H1 (cell line): ENCODE results near the gene FSIP1. TPM values are rescaled to one million over a fixed set of nuclear protein-coding genes. Genes with fewer than 3 reads are reported as not detected.

ENCODE experiments used
- CTCF ChIA-PET: fragments of 300-600 bp; sonication (Branson Sonifier 250); formaldehyde crosslinking; loops from one replicate; lab custom pipeline; 2021; ENCODE audit not compliant: partially characterized antibody; lab: Charles Lee
- POLR2A ChIA-PET: fragments of 300-600 bp; sonication (Branson Sonifier 250); formaldehyde crosslinking; loops from one replicate; lab custom pipeline; 2021; ENCODE audit warnings: inconsistent platforms; ENCODE audit not compliant: partially characterized antibody; lab: Charles Lee
- DNase-seq, 2 experiments: peaks; one replicate each; pipeline versions ENCODE4 v3.0.0 to v3.0.0-alpha.2; 2010 to 2022; ENCODE audit warnings: low spot score in 2 of 2, low read depth in 1 of 2, mixed read lengths in 1 of 2
- FAIRE-seq: peaks from 2 replicates; lab custom pipeline; 2011; peaks lifted over from hg19 to GRCh38; lab: Jason Lieb, UNC
- H2AFZ ChIP-seq: 2 replicates; pipeline ENCODE4 v1.8.1; 2012; ENCODE audit warnings: low read length, inconsistent platforms
- H2AK5ac ChIP-seq: 2 replicates; pipeline ENCODE4 v1.6.1; 2013; ENCODE audit warnings: low read depth, low read length
- H2BK120ac ChIP-seq: replicated peaks from 2 replicates; pipeline ENCODE3; 2013; ENCODE audit warnings: low read depth, low read length, inconsistent platforms
- H2BK12ac ChIP-seq: 2 replicates; pipeline ENCODE4 v1.6.1; 2013; ENCODE audit warnings: low read depth, low read length
- H2BK15ac ChIP-seq: 2 replicates; pipeline ENCODE4 v1.6.1; 2013; ENCODE audit warnings: low read length
- H2BK20ac ChIP-seq: 2 replicates; pipeline ENCODE4 v1.6.1; 2013; ENCODE audit warnings: low read length
- H2BK5ac ChIP-seq: 2 replicates; pipeline ENCODE4 v1.6.1; 2013; ENCODE audit warnings: low read depth, low read length
- H3K14ac ChIP-seq: 2 replicates; pipeline ENCODE4 v1.6.1; 2013; ENCODE audit warnings: inconsistent platforms; ENCODE audit not compliant: insufficient read length
- H3K18ac ChIP-seq: 2 replicates; pipeline ENCODE4 v1.6.1; 2013; ENCODE audit warnings: low read length; ENCODE audit errors: extremely low read depth
- H3K23ac ChIP-seq: 2 replicates; pipeline ENCODE4 v1.6.1; 2013; ENCODE audit warnings: inconsistent platforms; ENCODE audit not compliant: insufficient read length
- H3K23me2 ChIP-seq: 2 replicates; pipeline ENCODE4 v1.6.1; 2013; ENCODE audit warnings: low read depth, low read length
- H3K27ac ChIP-seq: 2 replicates; pipeline ENCODE4 v1.6.1; 2011; ENCODE audit warnings: low read depth, low read length, inconsistent platforms
- H3K27me3 ChIP-seq, 4 experiments: replicated peaks in 1 of 4; 1 replicate in 1 of 4; 2 replicates in 3 of 4; pipeline versions ENCODE4 v1.6.1 to v1.8.1; 2011 to 2013; ENCODE audit warnings: low read length in 3 of 4, mild to moderate bottlenecking in 3 of 4, inconsistent platforms in 2 of 4, mixed read lengths in 2 of 4, moderate library complexity in 1 of 4; ENCODE audit not compliant: control insufficient read depth in 3 of 4, insufficient read depth in 3 of 4; ENCODE audit errors: extremely low read depth in 1 of 4
- H3K36me3 ChIP-seq, 4 experiments: 2 replicates each; pipeline versions ENCODE4 v1.6.1 to v1.8.1; 2011 to 2013; ENCODE audit warnings: mild to moderate bottlenecking in 4 of 4, low read length in 3 of 4, moderate library complexity in 2 of 4, control low read depth in 1 of 4, inconsistent platforms in 1 of 4; ENCODE audit not compliant: insufficient read depth in 4 of 4, control insufficient read depth in 2 of 4
- H3K4ac ChIP-seq: replicated peaks from 2 replicates; pipeline ENCODE3; 2013; ENCODE audit warnings: low read length, low read depth, mixed read lengths, inconsistent platforms; ENCODE audit not compliant: insufficient read length
- H3K4me1 ChIP-seq, 4 experiments: replicated peaks in 1 of 4; 1 replicate in 1 of 4; 2 replicates in 3 of 4; pipeline versions ENCODE4 v1.6.1 to v1.8.1; 2011 to 2013; ENCODE audit warnings: low read length in 3 of 4, inconsistent platforms in 2 of 4, mixed read lengths in 1 of 4; ENCODE audit not compliant: insufficient read depth in 4 of 4, control insufficient read depth in 3 of 4
- H3K4me2 ChIP-seq, 2 experiments: 2 replicates each; pipeline versions ENCODE4 v1.6.1 to v1.8.1; 2011 to 2013; ENCODE audit warnings: low read depth in 2 of 2, low read length in 2 of 2, control low read depth in 1 of 2, inconsistent platforms in 1 of 2, mild to moderate bottlenecking in 1 of 2; ENCODE audit not compliant: insufficient read depth in 1 of 2
- H3K4me3 ChIP-seq, 4 experiments: fragments of 200-600, 300-600 bp in 1 of 4; sonication (generic), shearing (Covaris generic), sonication (Bioruptor Twin) in 1 of 4; 2 replicates each; pipeline versions ENCODE4 v1.5.1 to v1.8.1; 2011 to 2016; ENCODE audit warnings: low read length in 4 of 4, low read depth in 3 of 4, control low read depth in 2 of 4, inconsistent platforms in 2 of 4, mild to moderate bottlenecking in 2 of 4, mixed read lengths in 1 of 4, moderate library complexity in 1 of 4; ENCODE audit not compliant: insufficient read depth in 2 of 4; ENCODE audit errors: extremely low read depth in 1 of 4
- H3K56ac ChIP-seq: replicated peaks from 2 replicates; pipeline ENCODE3; 2013; ENCODE audit warnings: low read depth, mild to moderate bottlenecking, mixed read lengths, low read length, inconsistent platforms; ENCODE audit not compliant: insufficient read length
- H3K79me1 ChIP-seq: 2 replicates; pipeline ENCODE4 v1.6.1; 2013; ENCODE audit warnings: low read depth, low read length, control low read depth
- H3K79me2 ChIP-seq, 2 experiments: 2 replicates each; pipeline versions ENCODE4 v1.6.1 to v1.8.1; 2012 to 2013; ENCODE audit warnings: low read length in 2 of 2, mild to moderate bottlenecking in 2 of 2, inconsistent platforms in 1 of 2; ENCODE audit not compliant: insufficient read depth in 2 of 2, control insufficient read depth in 1 of 2
- H3K9ac ChIP-seq, 4 experiments: replicated peaks in 1 of 4; 1 replicate in 1 of 4; 2 replicates in 3 of 4; pipeline versions ENCODE4 v1.6.1 to v1.8.1; 2011 to 2013; ENCODE audit warnings: low read depth in 3 of 4, low read length in 3 of 4, control low read depth in 2 of 4, mild to moderate bottlenecking in 2 of 4, moderate library complexity in 2 of 4, inconsistent platforms in 1 of 4; ENCODE audit errors: extremely low read depth in 1 of 4
- H3K9me3 ChIP-seq, 2 experiments: 2 replicates each; pipeline versions ENCODE4 v1.6.1 to v1.8.1; 2012 to 2013; ENCODE audit warnings: mild to moderate bottlenecking in 2 of 2, moderate library complexity in 2 of 2, control low read depth in 1 of 2, inconsistent platforms in 1 of 2, low read depth in 1 of 2, low read length in 1 of 2, mixed read lengths in 1 of 2; ENCODE audit not compliant: insufficient read depth in 2 of 2
- H4K20me1 ChIP-seq, 2 experiments: replicated peaks in 1 of 2; 2 replicates each; pipeline versions ENCODE3 to v1.8.1; 2011 to 2013; ENCODE audit warnings: inconsistent platforms in 2 of 2, low read length in 2 of 2, mild to moderate bottlenecking in 1 of 2; ENCODE audit not compliant: insufficient read depth in 2 of 2, control insufficient read depth in 1 of 2
- H4K5ac ChIP-seq: 2 replicates; pipeline ENCODE4 v1.6.1; 2013; ENCODE audit warnings: low read length, low read depth, mixed read lengths, inconsistent platforms; ENCODE audit not compliant: insufficient read length
- H4K8ac ChIP-seq: 2 replicates; pipeline ENCODE4 v1.8.0; 2013; ENCODE audit warnings: mild to moderate bottlenecking, moderate library complexity, low read length, inconsistent platforms; ENCODE audit not compliant: insufficient read depth; ENCODE audit errors: extremely low read depth
- H4K91ac ChIP-seq: replicated peaks from 2 replicates; pipeline ENCODE3; 2013; ENCODE audit warnings: low read length, mixed read lengths, inconsistent platforms; ENCODE audit not compliant: insufficient read length
- ATF3 ChIP-seq: IDR thresholded peaks from 2 replicates; pipeline ENCODE4 v1.6.1; 2011; ENCODE audit warnings: low read depth, mild to moderate bottlenecking, low read length; ENCODE audit not compliant: insufficient read depth
- BRCA1 ChIP-seq: IDR thresholded peaks from 2 replicates; pipeline ENCODE4 v1.6.1; 2012; ENCODE audit warnings: low read depth, low read length, improper control_type of control experiment
- CBX8 ChIP-seq: fragments of 300-800, 300-1000 bp; sonication (generic); IDR thresholded peaks from 2 replicates; pipeline ENCODE4 v1.7.1; 2016; ENCODE audit warnings: low read depth, low read length, borderline replicate concordance
- KDM4A ChIP-seq: IDR thresholded peaks from one replicate; pipeline ENCODE4 v1.7.1; 2012; ENCODE audit warnings: low read depth, mild to moderate bottlenecking, moderate library complexity, low read length, inconsistent platforms; ENCODE audit not compliant: severe bottlenecking
- RAD21 ChIP-seq, 2 experiments: IDR thresholded peaks in 1 of 2; conservative IDR thresholded peaks in 1 of 2; 2 replicates each; pipeline ENCODE4 v1.6.1; 2011; ENCODE audit warnings: low read depth in 2 of 2, low read length in 2 of 2, improper control_type of control experiment in 1 of 2, inconsistent platforms in 1 of 2, mild to moderate bottlenecking in 1 of 2, moderate library complexity in 1 of 2
- WGBS, 2 experiments: shearing (Covaris generic) in 1 of 2; methylation state at CpG; one replicate each; pipeline versions ENCODE4 v1.1.6 to v1.1.7; 2013 to 2015; ENCODE audit warnings: low lambda C conversion rate in 2 of 2, mixed read lengths in 2 of 2, inconsistent platforms in 1 of 2, low coverage in 1 of 2, missing lambda C conversion rate in 1 of 2; ENCODE audit not compliant: insufficient replicate concordance in 2 of 2, insufficient coverage in 1 of 2, insufficient read length in 1 of 2; ENCODE audit errors: extremely low coverage in 1 of 2, missing lambda C conversion rate in 1 of 2; 5-methylcytosine and 5-hydroxymethylcytosine counted together
- polyA plus RNA-seq, 7 experiments: library from polyadenylated mRNA; depleted of rRNA in 3 of 7; stranded (reverse) in 5 of 7; unstranded in 2 of 7; fragments of >200 nt in 5 of 7; fragments of 200-250 nt in 2 of 7; gene quantifications; 1 replicate in 5 of 7; 2 replicates in 1 of 7; 4 replicates in 1 of 7; pipeline versions ENCODE4 v1.2.1 to v1.2.3, GENCODE V29; 2011 to 2013; ENCODE audit warnings: missing spikeins in 2 of 7, mixed read lengths in 2 of 7
- total RNA-seq: library from RNA; stranded (reverse); fragmentation: NEBNext Ultra II Directional; extraction: Animal tissue kit (Norgen Biotek cat#: 25700); gene quantifications from 2 replicates; pipeline ENCODE4 v1.2.1, GENCODE V29; 2021
- TF ChIP-seq, protein P1 (sequence below), 3 experiments: IDR thresholded peaks; 1 replicate in 2 of 3; 2 replicates in 1 of 3; pipeline versions ENCODE4 v1.5.1 to v1.6.1; 2011; ENCODE audit warnings: low read length in 3 of 3, mild to moderate bottlenecking in 3 of 3, inconsistent platforms in 2 of 3, low read depth in 1 of 3, moderate library complexity in 1 of 3; ENCODE audit not compliant: insufficient read depth in 1 of 3; ENCODE audit errors: control extremely low read depth in 1 of 3

The FSIP1 gene
- total and polyA plus RNA-seq, 2 of the 8 experiments (the other 6 are each of a cell fraction or from before 2014, with no cell fraction given): 0.18 to 1.3 TPM

GRCh38 chr15:39641191-39641889, 141.3 kb downstream of the FSIP1 start:
- POLR2A ChIA-PET: interaction anchor here (1.0 kb wide), 1 partner anchor 60 kb away, joined by 3 read pairs; the partner anchor contains the start of gene THBS1
- FAIRE-seq: peak; percentile 78

More at GRCh38 chr15:39641191-39641889, 141.3 kb downstream of the FSIP1 start:
- Histone ChIP-seq H3K4me1 (peaks cover 0 to 7% (median 3%) of the 10 kb centered on the region in 4 experiments; a peak in 4 of 7 replicates), H4K20me1 (no peaks in the 10 kb centered on the region), H3K18ac (no peak overlapping the region), H2BK12ac (no peak overlapping the region), H3K4me3 (no peak overlapping the region), H2BK15ac (no peak overlapping the region)
- no peak for DNase-seq
- TF ChIP-seq BRCA1: no peak
- TF ChIP-seq, protein P1, sequence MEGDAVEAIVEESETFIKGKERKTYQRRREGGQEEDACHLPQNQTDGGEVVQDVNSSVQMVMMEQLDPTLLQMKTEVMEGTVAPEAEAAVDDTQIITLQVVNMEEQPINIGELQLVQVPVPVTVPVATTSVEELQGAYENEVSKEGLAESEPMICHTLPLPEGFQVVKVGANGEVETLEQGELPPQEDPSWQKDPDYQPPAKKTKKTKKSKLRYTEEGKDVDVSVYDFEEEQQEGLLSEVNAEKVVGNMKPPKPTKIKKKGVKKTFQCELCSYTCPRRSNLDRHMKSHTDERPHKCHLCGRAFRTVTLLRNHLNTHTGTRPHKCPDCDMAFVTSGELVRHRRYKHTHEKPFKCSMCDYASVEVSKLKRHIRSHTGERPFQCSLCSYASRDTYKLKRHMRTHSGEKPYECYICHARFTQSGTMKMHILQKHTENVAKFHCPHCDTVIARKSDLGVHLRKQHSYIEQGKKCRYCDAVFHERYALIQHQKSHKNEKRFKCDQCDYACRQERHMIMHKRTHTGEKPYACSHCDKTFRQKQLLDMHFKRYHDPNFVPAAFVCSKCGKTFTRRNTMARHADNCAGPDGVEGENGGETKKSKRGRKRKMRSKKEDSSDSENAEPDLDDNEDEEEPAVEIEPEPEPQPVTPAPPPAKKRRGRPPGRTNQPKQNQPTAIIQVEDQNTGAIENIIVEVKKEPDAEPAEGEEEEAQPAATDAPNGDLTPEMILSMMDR (IDR thresholded peaks at IDR 0.05; ENCODE audit: control extremely low read depth in 1 of 3, insufficient read depth in 1 of 3, low read depth in 1 of 3, low read length in 3 of 3): peak in 1 of 3 experiments; percentile 15; a peak in 1 of 4 replicates
- no peak for TF ChIP-seq ATF3
- TF ChIP-seq CBX8: no peak
- no peak for TF ChIP-seq KDM4A
- 0 out of 4 replicates have a peak, but pooled peaks of 1 of the 2 experiments have one; percentile 1 for TF ChIP-seq RAD21 (IDR thresholded peaks at IDR 0.05 in 1 of 2, conservative IDR thresholded peaks at IDR 0.05 in 1 of 2; ENCODE audit: low read depth in 2 of 2, low read length in 2 of 2)
- TF ChIP-seq, all 59 proteins: peak for 2
- H3K23me2 ChIP-seq: no peaks in the 10 kb centered on the region
- H3K79me2 ChIP-seq: no peaks in the 10 kb centered on the region
- no peak overlapping the region for H2AK5ac ChIP-seq
- no peak overlapping the region for H3K9ac ChIP-seq
- no peaks in the 10 kb centered on the region for H3K27me3 ChIP-seq
- 89% methylated on average over 11 of the region's 11 CpGs; no CpG with 5 or more reads in 1 of the 2 experiments for WGBS, 2 experiments
- H4K5ac ChIP-seq: no peak overlapping the region
- no peak overlapping the region for H3K23ac ChIP-seq
- H2BK5ac ChIP-seq: no peak overlapping the region
- H2BK20ac ChIP-seq: no peak overlapping the region
- no peaks in the 10 kb centered on the region for H3K79me1 ChIP-seq
- no peak overlapping the region for H3K14ac ChIP-seq
- H3K27ac ChIP-seq: no peak overlapping the region
- no peak overlapping the region for H3K4ac ChIP-seq
- H2AFZ ChIP-seq: no peak overlapping the region
- H3K36me3 ChIP-seq: no peaks in the 10 kb centered on the region
- no peak overlapping the region for H2BK120ac ChIP-seq
- H3K9me3 ChIP-seq: no peaks in the 10 kb centered on the region
- H4K91ac ChIP-seq: no peak overlapping the region
- H3K56ac ChIP-seq: no peak overlapping the region
- no peak overlapping the region for H4K8ac ChIP-seq
- H3K4me2 ChIP-seq: no peak overlapping the region
- CTCF ChIA-PET: interaction anchor here (0.6 to 1.8 kb wide), 11 partner anchors 9 to 563 kb away, joined by 3 to 6 read pairs (median 3); no protein-coding TSS in a partner anchor
